ENCODE data around the gene IRAK2.

DNA sequence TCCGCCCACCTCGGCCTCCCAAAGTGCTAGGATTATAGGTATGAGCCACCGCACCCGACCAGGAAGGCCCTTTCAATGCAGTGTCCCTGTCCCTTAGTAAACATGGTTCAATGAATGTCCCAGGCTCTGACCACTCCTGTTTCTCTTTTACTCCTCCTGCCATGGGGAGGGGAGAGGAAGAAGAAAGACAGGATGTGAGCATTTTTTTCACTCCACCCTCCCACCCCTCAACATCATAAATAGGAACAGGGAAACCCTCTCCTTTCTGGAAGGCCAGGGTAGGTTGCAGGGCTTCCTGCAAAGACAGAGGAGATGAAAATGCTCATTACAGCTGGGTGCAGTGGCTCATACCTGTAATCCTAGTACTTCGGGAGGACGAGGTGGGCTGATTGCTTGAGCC is 76.1 kb downstream of the IRAK2 start:
- TF ChIP-seq CTCF (conservative IDR thresholded peaks at IDR 0.05; ENCODE audit: low read depth, low read length) (no peak), EZH2 (IDR thresholded peaks at IDR 0.05; ENCODE audit: low read length, unreplicated experiment) (no peak), EZH2phosphoT487 (IDR thresholded peaks at IDR 0.05; ENCODE audit: borderline replicate concordance, low read length) (no peak)
